ENCODE measurements around the gene IFFO2.

IFFO2 gene

DNA sequence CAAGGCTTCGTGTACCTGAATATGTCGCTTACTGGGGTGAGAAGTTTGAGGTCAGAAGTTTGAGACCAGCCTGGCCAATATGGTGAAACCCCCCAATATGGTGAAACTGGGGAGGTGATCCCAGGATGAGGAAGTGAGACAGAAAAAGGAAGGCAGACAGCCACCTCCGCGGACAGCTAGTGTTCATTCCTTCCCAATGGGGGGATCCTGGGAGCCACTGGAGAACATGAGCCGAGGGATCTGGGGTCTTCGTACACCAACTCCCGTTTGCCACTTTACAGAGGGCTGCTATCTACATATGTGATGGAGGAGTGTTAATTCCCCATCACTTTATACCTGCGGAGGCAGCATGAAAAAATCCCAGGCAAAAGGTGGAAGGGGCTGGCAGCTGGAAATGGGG, 19.6 kb upstream of the IFFO2 start:
- TF ChIP-seq, protein P1, sequence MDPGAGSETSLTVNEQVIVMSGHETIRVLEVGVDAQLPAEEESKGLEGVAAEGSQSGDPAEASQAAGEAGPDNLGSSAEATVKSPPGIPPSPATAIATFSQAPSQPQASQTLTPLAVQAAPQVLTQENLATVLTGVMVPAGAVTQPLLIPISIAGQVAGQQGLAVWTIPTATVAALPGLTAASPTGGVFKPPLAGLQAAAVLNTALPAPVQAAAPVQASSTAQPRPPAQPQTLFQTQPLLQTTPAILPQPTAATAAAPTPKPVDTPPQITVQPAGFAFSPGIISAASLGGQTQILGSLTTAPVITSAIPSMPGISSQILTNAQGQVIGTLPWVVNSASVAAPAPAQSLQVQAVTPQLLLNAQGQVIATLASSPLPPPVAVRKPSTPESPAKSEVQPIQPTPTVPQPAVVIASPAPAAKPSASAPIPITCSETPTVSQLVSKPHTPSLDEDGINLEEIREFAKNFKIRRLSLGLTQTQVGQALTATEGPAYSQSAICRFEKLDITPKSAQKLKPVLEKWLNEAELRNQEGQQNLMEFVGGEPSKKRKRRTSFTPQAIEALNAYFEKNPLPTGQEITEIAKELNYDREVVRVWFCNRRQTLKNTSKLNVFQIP (CRISPR knock-in tag; IDR thresholded peaks at IDR 0.05; ENCODE audit: borderline replicate concordance, low read depth): no peak
- TF ChIP-seq ZNF8 (CRISPR knock-in tag; IDR thresholded peaks at IDR 0.05): no peak
- no peak for TF ChIP-seq GLIS3 (CRISPR knock-in tag; IDR thresholded peaks at IDR 0.05)
- TF ChIP-seq ZNF70 (CRISPR knock-in tag; IDR thresholded peaks at IDR 0.05): no peak
- no peak for TF ChIP-seq BACH2 (CRISPR knock-in tag; IDR thresholded peaks at IDR 0.05; ENCODE audit: borderline replicate concordance)
- no peak for TF ChIP-seq RARB (CRISPR knock-in tag; IDR thresholded peaks at IDR 0.05)
- TF ChIP-seq ZC3H10 (CRISPR knock-in tag; IDR thresholded peaks at IDR 0.05): no peak
- TF ChIP-seq CSDC2 (CRISPR knock-in tag; IDR thresholded peaks at IDR 0.05): no peak
- TF ChIP-seq, protein P2, sequence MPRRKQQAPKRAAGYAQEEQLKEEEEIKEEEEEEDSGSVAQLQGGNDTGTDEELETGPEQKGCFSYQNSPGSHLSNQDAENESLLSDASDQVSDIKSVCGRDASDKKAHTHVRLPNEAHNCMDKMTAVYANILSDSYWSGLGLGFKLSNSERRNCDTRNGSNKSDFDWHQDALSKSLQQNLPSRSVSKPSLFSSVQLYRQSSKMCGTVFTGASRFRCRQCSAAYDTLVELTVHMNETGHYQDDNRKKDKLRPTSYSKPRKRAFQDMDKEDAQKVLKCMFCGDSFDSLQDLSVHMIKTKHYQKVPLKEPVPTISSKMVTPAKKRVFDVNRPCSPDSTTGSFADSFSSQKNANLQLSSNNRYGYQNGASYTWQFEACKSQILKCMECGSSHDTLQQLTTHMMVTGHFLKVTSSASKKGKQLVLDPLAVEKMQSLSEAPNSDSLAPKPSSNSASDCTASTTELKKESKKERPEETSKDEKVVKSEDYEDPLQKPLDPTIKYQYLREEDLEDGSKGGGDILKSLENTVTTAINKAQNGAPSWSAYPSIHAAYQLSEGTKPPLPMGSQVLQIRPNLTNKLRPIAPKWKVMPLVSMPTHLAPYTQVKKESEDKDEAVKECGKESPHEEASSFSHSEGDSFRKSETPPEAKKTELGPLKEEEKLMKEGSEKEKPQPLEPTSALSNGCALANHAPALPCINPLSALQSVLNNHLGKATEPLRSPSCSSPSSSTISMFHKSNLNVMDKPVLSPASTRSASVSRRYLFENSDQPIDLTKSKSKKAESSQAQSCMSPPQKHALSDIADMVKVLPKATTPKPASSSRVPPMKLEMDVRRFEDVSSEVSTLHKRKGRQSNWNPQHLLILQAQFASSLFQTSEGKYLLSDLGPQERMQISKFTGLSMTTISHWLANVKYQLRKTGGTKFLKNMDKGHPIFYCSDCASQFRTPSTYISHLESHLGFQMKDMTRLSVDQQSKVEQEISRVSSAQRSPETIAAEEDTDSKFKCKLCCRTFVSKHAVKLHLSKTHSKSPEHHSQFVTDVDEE (CRISPR knock-in tag; IDR thresholded peaks at IDR 0.05): no peak
- no peak for TF ChIP-seq ZNF565 (CRISPR knock-in tag; conservative IDR thresholded peaks at IDR 0.05; ENCODE audit: low read depth)
- TF ChIP-seq ARNTL (CRISPR knock-in tag; IDR thresholded peaks at IDR 0.05; ENCODE audit: borderline replicate concordance, low read depth): no peak
- no peak for ATAC-seq

DNA sequence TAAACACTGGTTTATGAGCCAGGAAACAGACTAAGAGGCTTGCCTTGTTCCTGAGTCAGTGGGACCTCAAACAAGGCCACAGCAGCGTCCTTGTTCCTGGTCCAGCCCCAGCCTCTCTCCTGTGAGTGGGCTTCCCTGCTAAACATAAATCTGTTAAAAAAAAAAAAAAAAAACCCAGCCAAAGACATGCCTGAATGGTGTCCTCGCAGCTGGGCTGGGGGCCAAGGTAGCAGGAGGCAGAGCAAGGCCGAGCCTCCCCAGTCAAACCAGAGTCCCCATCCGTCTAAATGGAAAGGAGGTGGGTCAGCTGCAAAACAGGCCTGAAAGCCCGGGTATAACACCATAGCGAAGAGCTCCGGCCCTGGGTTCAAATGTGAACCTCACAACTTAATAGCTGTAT, 18.1 kb upstream of the IFFO2 start:
- TF ChIP-seq SNAI2 (CRISPR knock-in tag; IDR thresholded peaks at IDR 0.05) (no peak), OSR1 (CRISPR knock-in tag; IDR thresholded peaks at IDR 0.05) (no peak)
- no peak; the same call in 2 of the 3 replicates for ATAC-seq

DNA sequence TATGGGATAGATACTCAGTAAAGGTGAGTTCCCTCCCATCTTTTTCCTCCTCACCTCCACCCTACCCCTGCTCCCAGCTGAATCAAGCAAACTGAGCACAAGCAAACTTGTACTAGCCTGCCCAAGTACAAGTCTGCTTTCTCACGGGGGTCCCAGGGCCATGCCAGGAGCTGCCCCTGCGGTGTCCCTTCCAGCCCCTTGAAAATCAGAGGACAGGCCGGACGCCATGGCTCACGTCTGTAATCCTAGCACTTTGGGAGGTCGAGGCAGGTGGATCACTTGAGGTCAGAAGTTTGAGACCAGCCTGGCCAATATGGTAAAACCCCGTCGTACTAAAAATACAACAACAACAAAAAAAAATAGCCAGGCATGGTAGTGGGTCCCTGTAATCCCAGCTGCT, 17.5 kb upstream of the IFFO2 start:
- ATAC-seq: no peak
- TF ChIP-seq PPARA (CRISPR knock-in tag; IDR thresholded peaks at IDR 0.05; ENCODE audit: borderline replicate concordance) (no peak), ZNF70 (CRISPR knock-in tag; IDR thresholded peaks at IDR 0.05) (no peak), OSR1 (CRISPR knock-in tag; IDR thresholded peaks at IDR 0.05) (no peak), CSDC2 (CRISPR knock-in tag; IDR thresholded peaks at IDR 0.05) (no peak), TCF4 (CRISPR knock-in tag; IDR thresholded peaks at IDR 0.05; ENCODE audit: borderline replicate concordance) (no peak), ZNF8 (CRISPR knock-in tag; IDR thresholded peaks at IDR 0.05) (no peak), ZNF565 (CRISPR knock-in tag; conservative IDR thresholded peaks at IDR 0.05; ENCODE audit: low read depth) (no peak), SNAI2 (CRISPR knock-in tag; IDR thresholded peaks at IDR 0.05) (no peak), ZFP3 (CRISPR knock-in tag; IDR thresholded peaks at IDR 0.05) (no peak), BACH2 (CRISPR knock-in tag; IDR thresholded peaks at IDR 0.05; ENCODE audit: borderline replicate concordance) (no peak), ZC3H10 (CRISPR knock-in tag; IDR thresholded peaks at IDR 0.05) (no peak), TOX (CRISPR knock-in tag; IDR thresholded peaks at IDR 0.05; ENCODE audit: borderline replicate concordance) (no peak), ARNTL (CRISPR knock-in tag; IDR thresholded peaks at IDR 0.05; ENCODE audit: borderline replicate concordance, low read depth) (no peak)
- TF ChIP-seq, protein P3, sequence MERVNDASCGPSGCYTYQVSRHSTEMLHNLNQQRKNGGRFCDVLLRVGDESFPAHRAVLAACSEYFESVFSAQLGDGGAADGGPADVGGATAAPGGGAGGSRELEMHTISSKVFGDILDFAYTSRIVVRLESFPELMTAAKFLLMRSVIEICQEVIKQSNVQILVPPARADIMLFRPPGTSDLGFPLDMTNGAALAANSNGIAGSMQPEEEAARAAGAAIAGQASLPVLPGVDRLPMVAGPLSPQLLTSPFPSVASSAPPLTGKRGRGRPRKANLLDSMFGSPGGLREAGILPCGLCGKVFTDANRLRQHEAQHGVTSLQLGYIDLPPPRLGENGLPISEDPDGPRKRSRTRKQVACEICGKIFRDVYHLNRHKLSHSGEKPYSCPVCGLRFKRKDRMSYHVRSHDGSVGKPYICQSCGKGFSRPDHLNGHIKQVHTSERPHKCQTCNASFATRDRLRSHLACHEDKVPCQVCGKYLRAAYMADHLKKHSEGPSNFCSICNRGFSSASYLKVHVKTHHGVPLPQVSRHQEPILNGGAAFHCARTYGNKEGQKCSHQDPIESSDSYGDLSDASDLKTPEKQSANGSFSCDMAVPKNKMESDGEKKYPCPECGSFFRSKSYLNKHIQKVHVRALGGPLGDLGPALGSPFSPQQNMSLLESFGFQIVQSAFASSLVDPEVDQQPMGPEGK (CRISPR knock-in tag; IDR thresholded peaks at IDR 0.05; ENCODE audit: borderline replicate concordance): no peak
- TF ChIP-seq, protein P1 (CRISPR knock-in tag; IDR thresholded peaks at IDR 0.05; ENCODE audit: borderline replicate concordance, low read depth): no peak
- TF ChIP-seq, protein P4, sequence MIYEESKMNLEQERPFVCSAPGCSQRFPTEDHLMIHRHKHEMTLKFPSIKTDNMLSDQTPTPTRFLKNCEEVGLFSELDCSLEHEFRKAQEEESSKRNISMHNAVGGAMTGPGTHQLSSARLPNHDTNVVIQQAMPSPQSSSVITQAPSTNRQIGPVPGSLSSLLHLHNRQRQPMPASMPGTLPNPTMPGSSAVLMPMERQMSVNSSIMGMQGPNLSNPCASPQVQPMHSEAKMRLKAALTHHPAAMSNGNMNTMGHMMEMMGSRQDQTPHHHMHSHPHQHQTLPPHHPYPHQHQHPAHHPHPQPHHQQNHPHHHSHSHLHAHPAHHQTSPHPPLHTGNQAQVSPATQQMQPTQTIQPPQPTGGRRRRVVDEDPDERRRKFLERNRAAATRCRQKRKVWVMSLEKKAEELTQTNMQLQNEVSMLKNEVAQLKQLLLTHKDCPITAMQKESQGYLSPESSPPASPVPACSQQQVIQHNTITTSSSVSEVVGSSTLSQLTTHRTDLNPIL (CRISPR knock-in tag; IDR thresholded peaks at IDR 0.05; ENCODE audit: low read depth): no peak
- TF ChIP-seq, protein P5, sequence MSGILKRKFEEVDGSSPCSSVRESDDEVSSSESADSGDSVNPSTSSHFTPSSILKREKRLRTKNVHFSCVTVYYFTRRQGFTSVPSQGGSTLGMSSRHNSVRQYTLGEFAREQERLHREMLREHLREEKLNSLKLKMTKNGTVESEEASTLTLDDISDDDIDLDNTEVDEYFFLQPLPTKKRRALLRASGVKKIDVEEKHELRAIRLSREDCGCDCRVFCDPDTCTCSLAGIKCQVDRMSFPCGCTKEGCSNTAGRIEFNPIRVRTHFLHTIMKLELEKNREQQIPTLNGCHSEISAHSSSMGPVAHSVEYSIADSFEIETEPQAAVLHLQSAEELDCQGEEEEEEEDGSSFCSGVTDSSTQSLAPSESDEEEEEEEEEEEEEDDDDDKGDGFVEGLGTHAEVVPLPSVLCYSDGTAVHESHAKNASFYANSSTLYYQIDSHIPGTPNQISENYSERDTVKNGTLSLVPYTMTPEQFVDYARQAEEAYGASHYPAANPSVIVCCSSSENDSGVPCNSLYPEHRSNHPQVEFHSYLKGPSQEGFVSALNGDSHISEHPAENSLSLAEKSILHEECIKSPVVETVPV (CRISPR knock-in tag; IDR thresholded peaks at IDR 0.05): no peak
- TF ChIP-seq, protein P2 (CRISPR knock-in tag; IDR thresholded peaks at IDR 0.05): no peak
